Brain microvascular endothelial cell (primary cell): ENCODE results near the gene SREBF2.

Experiments used
- DNase-seq: peaks from one replicate; pipeline ENCODE4 v3.0.0-alpha.2; 2020
- H3K27ac ChIP-seq: fragments of 250-450 bp; sonication (Bioruptor Pico); 2 replicates; pipeline ENCODE4 v1.5.1; 2020; ENCODE audit warnings: mild to moderate bottlenecking, moderate library complexity
- H3K27me3 ChIP-seq: fragments of 250-450 bp; sonication (Bioruptor Pico); replicated peaks from 2 replicates; pipeline ENCODE4 v1.5.1; 2020; ENCODE audit warnings: mild to moderate bottlenecking
- H3K36me3 ChIP-seq: fragments of 250-450 bp; sonication (Bioruptor Pico); replicated peaks from 2 replicates; pipeline ENCODE4 v1.5.1; 2020; ENCODE audit warnings: mild to moderate bottlenecking
- H3K4me3 ChIP-seq: 2 replicates; pipeline ENCODE4 v1.5.1; 2011; ENCODE audit warnings: low read depth, mild to moderate bottlenecking, control low read depth, low read length, moderate library complexity
- in situ Hi-C: cut with HindIII; loops from 2 replicates; pipeline ENCODE4 v1.10.0; 2017; ENCODE audit warnings: low sequenced_read_pairs, low pct_ligation_motif_present
- TF ChIP-seq, protein P1 (sequence below): IDR thresholded peaks from 2 replicates; pipeline ENCODE4 v1.5.1; 2011; ENCODE audit warnings: low read depth, mild to moderate bottlenecking, moderate library complexity, low read length, control low read depth, inconsistent platforms; ENCODE audit errors: missing control alignments

Gene SREBF2

DNA sequence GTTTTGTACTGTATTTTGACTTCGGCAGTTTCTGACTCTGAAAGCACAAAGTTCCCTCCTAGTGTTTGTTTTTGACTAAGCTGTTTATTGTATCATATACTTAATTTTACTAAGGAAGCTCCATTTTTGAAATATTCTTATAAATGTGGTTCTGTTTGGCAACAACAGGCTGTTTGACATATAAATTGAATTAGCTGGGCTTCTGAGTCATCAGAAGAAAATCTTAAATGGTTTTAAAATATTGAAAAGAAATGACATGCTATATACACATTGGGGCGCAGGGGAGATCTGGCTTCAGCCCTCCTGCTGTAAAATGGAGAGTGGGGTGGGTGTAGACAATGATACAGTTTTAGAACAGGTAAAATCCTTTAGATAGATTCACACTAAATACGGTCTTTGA is 43.4 kb downstream of the SREBF2 start:
- in situ Hi-C loops: no loop called here
- no peak for DNase-seq
- no peak overlapping the region for H3K27ac ChIP-seq
- no peaks in the 10 kb centered on the region for H3K27me3 ChIP-seq
- no peak overlapping the region for H3K4me3 ChIP-seq
- peaks cover 44% of the 10 kb centered on the region for H3K36me3 ChIP-seq
- TF ChIP-seq, protein P1, sequence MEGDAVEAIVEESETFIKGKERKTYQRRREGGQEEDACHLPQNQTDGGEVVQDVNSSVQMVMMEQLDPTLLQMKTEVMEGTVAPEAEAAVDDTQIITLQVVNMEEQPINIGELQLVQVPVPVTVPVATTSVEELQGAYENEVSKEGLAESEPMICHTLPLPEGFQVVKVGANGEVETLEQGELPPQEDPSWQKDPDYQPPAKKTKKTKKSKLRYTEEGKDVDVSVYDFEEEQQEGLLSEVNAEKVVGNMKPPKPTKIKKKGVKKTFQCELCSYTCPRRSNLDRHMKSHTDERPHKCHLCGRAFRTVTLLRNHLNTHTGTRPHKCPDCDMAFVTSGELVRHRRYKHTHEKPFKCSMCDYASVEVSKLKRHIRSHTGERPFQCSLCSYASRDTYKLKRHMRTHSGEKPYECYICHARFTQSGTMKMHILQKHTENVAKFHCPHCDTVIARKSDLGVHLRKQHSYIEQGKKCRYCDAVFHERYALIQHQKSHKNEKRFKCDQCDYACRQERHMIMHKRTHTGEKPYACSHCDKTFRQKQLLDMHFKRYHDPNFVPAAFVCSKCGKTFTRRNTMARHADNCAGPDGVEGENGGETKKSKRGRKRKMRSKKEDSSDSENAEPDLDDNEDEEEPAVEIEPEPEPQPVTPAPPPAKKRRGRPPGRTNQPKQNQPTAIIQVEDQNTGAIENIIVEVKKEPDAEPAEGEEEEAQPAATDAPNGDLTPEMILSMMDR: no peak

DNA sequence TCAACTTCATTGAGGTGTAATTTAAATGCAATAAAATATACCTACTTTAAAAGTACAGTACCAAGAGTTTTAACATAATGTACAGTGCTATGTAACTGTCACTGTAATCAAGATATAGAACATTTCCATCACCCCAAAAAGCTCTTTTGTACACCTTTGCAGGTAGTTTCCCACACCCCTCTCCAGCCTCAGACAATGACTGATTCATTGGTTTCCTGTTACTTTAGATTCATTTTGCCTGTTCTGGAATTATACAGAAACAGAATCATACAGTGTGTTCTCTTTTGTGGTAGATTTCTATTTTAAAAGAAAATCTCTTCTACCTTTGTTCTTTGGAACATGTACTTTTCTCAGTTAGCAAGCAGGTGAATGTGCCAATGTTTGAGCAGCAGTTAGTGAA is 43.8 kb downstream of the SREBF2 start:
- H3K36me3 ChIP-seq: peaks cover 45% of the 10 kb centered on the region
- no peaks in the 10 kb centered on the region for H3K27me3 ChIP-seq
- DNase-seq: no peak
- no peak overlapping the region for H3K4me3 ChIP-seq
- TF ChIP-seq, protein P1: no peak
- H3K27ac ChIP-seq: no peak overlapping the region
- in situ Hi-C loops: no loop called here

DNA sequence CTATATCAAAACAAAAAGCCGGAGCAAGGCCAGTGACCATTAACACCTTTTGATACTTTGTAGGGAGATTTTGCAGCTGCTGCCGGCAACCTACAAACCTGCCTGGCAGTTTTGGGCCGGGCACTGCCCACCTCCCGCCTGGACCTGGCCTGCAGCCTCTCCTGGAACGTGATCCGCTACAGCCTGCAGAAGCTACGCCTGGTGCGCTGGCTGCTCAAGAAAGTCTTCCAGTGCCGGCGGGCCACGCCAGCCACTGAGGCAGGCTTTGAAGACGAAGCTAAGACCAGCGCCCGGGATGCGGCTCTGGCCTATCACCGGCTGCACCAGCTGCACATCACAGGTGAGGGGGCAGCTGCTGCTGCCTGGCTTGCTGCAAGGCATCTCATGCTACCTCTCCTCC is 47.7 kb downstream of the SREBF2 start:
- Histone ChIP-seq H3K4me3 (no peak overlapping the region), H3K36me3 (peaks cover 62% of the 10 kb centered on the region), H3K27ac (no peak overlapping the region), H3K27me3 (no peaks in the 10 kb centered on the region)
- in situ Hi-C loops: no loop called here
- DNase-seq: no peak
- TF ChIP-seq, protein P1: no peak

- Histone ChIP-seq H3K27ac (no peak overlapping the region), H3K4me3 (no peak overlapping the region), H3K27me3 (no peaks in the 10 kb centered on the region), H3K36me3 (peaks cover 78% of the 10 kb centered on the region)
- TF ChIP-seq, protein P1: no peak
- in situ Hi-C loops: no loop called here
- no peak for DNase-seq
Observed at GRCh38 chr22:41883400-41883799, 50.5 kb downstream of the SREBF2 start.

- DNase-seq: no peak
- no peaks in the 10 kb centered on the region for H3K27me3 ChIP-seq
- TF ChIP-seq, protein P1: no peak
- no peak overlapping the region for H3K4me3 ChIP-seq
- H3K36me3 ChIP-seq: peaks cover 75% of the 10 kb centered on the region
- H3K27ac ChIP-seq: no peak overlapping the region
- in situ Hi-C loops: no loop called here
Observed at GRCh38 chr22:41885116-41885515, 52.2 kb downstream of the SREBF2 start.

DNA sequence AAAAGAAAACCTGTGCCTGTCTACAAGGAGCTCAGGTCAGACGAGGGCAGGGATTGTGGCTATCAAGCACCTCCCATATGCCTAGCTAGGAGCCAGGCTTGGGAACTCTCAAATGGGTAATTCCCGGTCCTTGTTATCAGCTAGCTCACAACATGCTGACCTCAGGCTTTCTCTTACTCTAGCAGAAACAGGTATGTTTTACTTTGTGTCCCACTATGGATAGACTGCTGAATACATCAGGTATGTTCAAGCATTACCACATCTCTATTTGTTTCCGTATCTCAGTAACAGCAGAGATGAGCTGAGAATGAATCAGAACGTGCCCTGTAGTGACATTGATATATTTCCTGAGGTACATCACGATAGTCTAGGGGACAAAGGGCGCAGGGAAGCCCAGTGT is 52.6 kb downstream of the SREBF2 start:
- peaks cover 78% of the 10 kb centered on the region for H3K36me3 ChIP-seq
- in situ Hi-C loops: no loop called here
- H3K27ac ChIP-seq: no peak overlapping the region
- no peak overlapping the region for H3K4me3 ChIP-seq
- no peak for DNase-seq
- no peaks in the 10 kb centered on the region for H3K27me3 ChIP-seq
- TF ChIP-seq, protein P1: no peak
